ENCODE results near the gene EPB41L3. TPM values are rescaled to one million over a fixed set of nuclear protein-coding genes. Genes with fewer than 3 reads are reported as not detected.
A peak's percentile ranks its signal among the peaks of the same experiment; 100 is the strongest.

The EPB41L3 gene
- total and polyA plus RNA-seq, 11 donors: 2.7 to 45.6 (median 7.9) TPM

DNA sequence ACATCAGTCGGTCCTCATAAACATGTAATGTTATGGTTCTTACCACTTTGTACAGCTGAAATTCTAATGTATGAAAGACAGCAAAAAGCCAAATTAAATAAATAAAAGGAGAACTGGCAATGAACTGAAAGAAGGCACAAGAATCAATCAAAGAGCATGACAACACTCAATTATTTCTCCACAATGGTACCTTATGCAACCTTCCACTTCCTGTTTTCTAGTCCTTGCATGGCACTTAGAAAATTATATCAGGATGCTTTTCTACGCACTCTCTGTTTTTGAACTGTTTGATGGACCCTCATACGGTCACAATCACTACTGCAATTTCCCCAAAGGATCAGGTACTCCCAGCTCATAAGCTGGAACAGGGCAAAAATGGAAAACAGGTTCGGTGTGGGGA, 81.6 kb downstream of the EPB41L3 start:
- Histone ChIP-seq H3K9me3 (no peaks in the 10 kb centered on the region), H3K4me3 (no peak overlapping the region), H3K36me3 (no peaks in the 10 kb centered on the region), H3K4me1 (peaks cover 0 to 57% (median 0%) of the 10 kb centered on the region in 12 donors), H3K27me3 (no peaks in the 10 kb centered on the region), H3K27ac (peak overlapping the region in 1 of 12 donors; percentile 67)
- no peak for TF ChIP-seq POLR2A (IDR thresholded peaks at IDR 0.05)
- TF ChIP-seq, protein P1, sequence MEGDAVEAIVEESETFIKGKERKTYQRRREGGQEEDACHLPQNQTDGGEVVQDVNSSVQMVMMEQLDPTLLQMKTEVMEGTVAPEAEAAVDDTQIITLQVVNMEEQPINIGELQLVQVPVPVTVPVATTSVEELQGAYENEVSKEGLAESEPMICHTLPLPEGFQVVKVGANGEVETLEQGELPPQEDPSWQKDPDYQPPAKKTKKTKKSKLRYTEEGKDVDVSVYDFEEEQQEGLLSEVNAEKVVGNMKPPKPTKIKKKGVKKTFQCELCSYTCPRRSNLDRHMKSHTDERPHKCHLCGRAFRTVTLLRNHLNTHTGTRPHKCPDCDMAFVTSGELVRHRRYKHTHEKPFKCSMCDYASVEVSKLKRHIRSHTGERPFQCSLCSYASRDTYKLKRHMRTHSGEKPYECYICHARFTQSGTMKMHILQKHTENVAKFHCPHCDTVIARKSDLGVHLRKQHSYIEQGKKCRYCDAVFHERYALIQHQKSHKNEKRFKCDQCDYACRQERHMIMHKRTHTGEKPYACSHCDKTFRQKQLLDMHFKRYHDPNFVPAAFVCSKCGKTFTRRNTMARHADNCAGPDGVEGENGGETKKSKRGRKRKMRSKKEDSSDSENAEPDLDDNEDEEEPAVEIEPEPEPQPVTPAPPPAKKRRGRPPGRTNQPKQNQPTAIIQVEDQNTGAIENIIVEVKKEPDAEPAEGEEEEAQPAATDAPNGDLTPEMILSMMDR (IDR thresholded peaks at IDR 0.05): no peak
- intact Hi-C loops (cut with DNase I): loop anchor here in 1 of 10 donors (10.0 kb wide), 1 partner anchor 53 kb away; no protein-coding TSS in a partner anchor
- DNase-seq (no peak), ATAC-seq (no peak)
- WGBS, 4 donors: 84 to 93% (median 90%) methylated on average over 4 of the region's 4 CpGs

DNA sequence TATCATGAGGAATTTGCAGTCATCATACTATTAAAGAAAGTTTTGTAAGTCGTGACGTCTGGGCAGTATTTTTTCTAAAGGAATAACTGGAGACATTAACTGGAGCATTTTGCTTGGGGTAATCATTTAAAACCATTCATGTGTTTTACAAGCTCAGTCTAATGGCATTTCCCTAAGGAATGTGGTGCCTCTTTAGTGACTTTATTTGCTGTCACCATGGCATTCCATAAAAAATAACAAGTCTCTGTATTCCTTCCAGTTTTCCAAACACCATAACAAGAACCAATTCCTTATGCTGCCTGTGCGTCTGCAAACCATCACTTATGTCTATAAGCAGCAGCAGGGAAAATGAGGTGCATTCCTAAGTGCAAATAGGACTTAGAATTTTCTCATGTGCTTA, 82.8 kb downstream of the EPB41L3 start:
- no peak overlapping the region for H3K27ac ChIP-seq
- no peaks in the 10 kb centered on the region for H3K9me3 ChIP-seq
- H3K4me1 ChIP-seq: peaks cover 0 to 62% (median 0%) of the 10 kb centered on the region in 12 donors
- H3K4me3 ChIP-seq: no peak overlapping the region
- no peaks in the 10 kb centered on the region for H3K27me3 ChIP-seq
- DNase-seq: no peak
- ATAC-seq: no peak
- no peaks in the 10 kb centered on the region for H3K36me3 ChIP-seq
- WGBS, 4 donors: 81 to 89% (median 86%) methylated on average over 3 of the region's 3 CpGs
- TF ChIP-seq POLR2A (IDR thresholded peaks at IDR 0.05): no peak
- TF ChIP-seq, protein P1 (IDR thresholded peaks at IDR 0.05): no peak
- intact Hi-C loops (cut with DNase I): loop anchor here in 1 of 10 donors (10.0 kb wide), 1 partner anchor 54 kb away; no protein-coding TSS in a partner anchor

DNA sequence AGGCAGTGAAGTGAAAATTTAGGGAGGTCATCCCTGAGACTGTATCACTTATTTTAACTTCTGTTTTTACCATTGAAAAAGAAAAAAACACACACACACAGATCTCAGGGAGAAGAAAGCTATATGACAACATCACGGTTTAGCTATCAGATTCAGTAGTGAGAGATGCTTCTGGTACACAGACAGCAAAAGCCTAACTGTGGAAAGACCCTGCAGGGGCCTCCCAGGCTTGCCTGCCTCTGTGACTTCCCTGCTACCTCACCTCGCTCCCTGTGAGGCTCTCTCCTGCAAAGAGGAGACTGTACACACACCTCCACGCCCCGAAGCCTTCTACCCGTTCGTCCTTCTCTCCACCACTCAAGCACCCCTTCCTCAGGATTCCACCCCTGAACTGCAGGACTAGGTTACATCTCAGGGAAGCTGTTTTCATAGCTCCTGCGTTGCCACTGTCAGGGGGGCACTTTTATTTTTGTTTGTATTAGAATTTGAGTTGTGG, 86.3 kb downstream of the EPB41L3 start:
- DNase-seq: no peak
- Histone ChIP-seq H3K36me3 (no peaks in the 10 kb centered on the region), H3K4me3 (no peak overlapping the region), H3K9me3 (no peaks in the 10 kb centered on the region), H3K27ac (peak overlapping the region in 2 of 12 donors; percentile 55 to 73), H3K27me3 (no peaks in the 10 kb centered on the region), H3K4me1 (peaks cover 0 to 37% (median 0%) of the 10 kb centered on the region in 12 donors)
- no peak for ATAC-seq
- intact Hi-C loops (cut with DNase I): loop anchor here in 6 of 10 donors (5.0 to 10.0 kb wide), 4 partner anchors 57 to 90 kb away; partner anchors contain the start of gene EPB41L3 (in 4 of the 6)
- TF ChIP-seq, protein P1 (IDR thresholded peaks at IDR 0.05): no peak
- no peak for TF ChIP-seq POLR2A (IDR thresholded peaks at IDR 0.05)
- 67 to 86% (median 82%) methylated on average over 7 of the region's 7 CpGs for WGBS, 4 donors

DNA sequence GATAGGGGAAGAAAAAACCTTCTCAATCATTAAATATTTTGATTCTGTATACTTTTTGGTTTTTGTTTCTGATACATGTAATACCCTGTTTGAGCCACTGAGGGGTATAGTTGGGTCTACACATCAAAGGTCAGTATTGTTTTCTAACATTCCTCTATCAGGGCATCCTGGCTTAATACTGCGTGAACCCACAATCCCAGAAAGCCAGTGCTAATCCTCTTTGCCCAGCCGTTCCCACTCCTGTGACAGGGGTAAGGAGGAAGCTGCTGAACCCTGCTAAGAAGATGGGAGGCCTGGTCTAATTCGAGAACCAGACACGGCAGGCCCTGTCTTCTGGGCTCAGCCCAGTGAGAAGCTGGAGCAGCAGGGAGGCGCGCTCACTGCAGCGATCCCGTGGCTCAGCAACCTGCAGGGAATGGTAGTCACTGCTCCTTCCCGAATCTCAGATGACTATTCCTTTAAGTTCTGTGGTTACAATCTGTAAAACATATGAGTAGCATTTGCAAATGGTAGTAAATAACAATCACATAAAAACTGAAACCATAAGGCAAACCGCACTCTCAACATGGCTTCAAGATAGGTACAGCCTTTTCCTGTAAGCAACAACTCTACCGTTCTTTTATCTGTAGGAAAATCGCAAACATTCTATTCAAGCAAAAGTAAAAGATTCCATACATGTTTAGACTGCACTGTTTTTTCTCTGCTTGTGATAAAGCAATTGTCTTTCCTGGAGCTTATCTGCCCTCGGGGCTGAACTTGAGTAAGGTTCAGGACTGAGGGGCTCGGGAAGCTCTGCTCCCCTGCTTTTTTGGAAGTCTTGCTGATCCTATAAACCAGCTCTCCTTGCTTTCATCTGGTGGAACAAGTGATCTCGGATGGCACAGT, 87.0 kb downstream of the EPB41L3 start:
- DNase-seq (peak in 2 of 5 donors; percentile 30 to 57), ATAC-seq (peak; percentile 58 to 94 (median 88))
- no peaks in the 10 kb centered on the region for H3K9me3 ChIP-seq
- peak overlapping the region in 6 of 12 donors; percentile 2 to 39 (median 31) for H3K4me3 ChIP-seq
- intact Hi-C loops (cut with DNase I): loop anchor here in 6 of 10 donors (5.0 to 10.0 kb wide), 4 partner anchors 58 to 90 kb away; partner anchors contain the start of gene EPB41L3 (in 4 of the 6)
- H3K4me1 ChIP-seq: peaks cover 0 to 30% (median 0%) of the 10 kb centered on the region in 12 donors
- no peak for TF ChIP-seq POLR2A (IDR thresholded peaks at IDR 0.05)
- TF ChIP-seq, protein P1 (IDR thresholded peaks at IDR 0.05): peak in 11 of 12 donors; percentile 24 to 55 (median 40)
- H3K27ac ChIP-seq: peak overlapping the region in 4 of 12 donors; percentile 5 to 73 (median 41)
- H3K36me3 ChIP-seq: no peaks in the 10 kb centered on the region
- whole genome bisulfite sequencing, 4 donors: 39 to 49% (median 45%) methylated on average over 15 of the region's 15 CpGs
- no peaks in the 10 kb centered on the region for H3K27me3 ChIP-seq
